GM12878 (cell line): ENCODE data around the gene HIP1. TPM values are rescaled to one million over a fixed set of nuclear protein-coding genes. Genes with fewer than 3 reads are reported as not detected.
A peak's percentile ranks its signal among the peaks of the same experiment; 100 is the strongest.

ENCODE experiments used
- ATAC-seq: fragments of 200-7000 bp; cut with Tn5 transposase; 3 replicates; pipeline ENCODE4 v1.9.1; 2020; ENCODE audit warnings: mild to moderate bottlenecking, moderate library complexity
- BruUV-seq: library from RNA; stranded (reverse); fragments of 400-500 nt; replicated peaks from 2 replicates; lab custom pipeline; 2021; lab: Mats Ljungman, UMichigan
- CTCF ChIA-PET: fragments of 300-600 bp; sonication (Branson Sonifier 250); formaldehyde crosslinking; extraction: SDS; loops from one replicate; lab custom pipeline; 2021; ENCODE audit warnings: inconsistent platforms; lab: Yijun Ruan, JAX
- POLR2A ChIA-PET: fragments of 350-600 bp; formaldehyde crosslinking; extraction: SDS; loops from one replicate; lab custom pipeline; 2021; ENCODE audit warnings: inconsistent platforms; lab: Charles Lee
- RAD21 ChIA-PET: fragments of 300-600 bp; sonication (Branson Sonifier 250); formaldehyde crosslinking; loops from one replicate; lab custom pipeline; 2023; ENCODE audit warnings: antibody characterized with exemption; ENCODE audit not compliant: unreplicated experiment; lab: Charles Lee
- SMC1A ChIA-PET: fragments of 300-600 bp; sonication (Branson Sonifier 250); formaldehyde crosslinking; loops from one replicate; lab custom pipeline; 2023; ENCODE audit not compliant: unreplicated experiment, uncharacterized antibody; lab: Charles Lee
- DNase-seq: peaks from one replicate; pipeline ENCODE4 v3.0.0-alpha.2; 2011; ENCODE audit warnings: low read depth, low spot score
- FAIRE-seq: peaks from 3 replicates; lab custom pipeline; 2011; peaks lifted over from hg19 to GRCh38; lab: Jason Lieb, UNC
- H2AFZ ChIP-seq: 2 replicates; pipeline ENCODE4 v1.6.0; 2011; ENCODE audit warnings: low read depth, low read length, control low read depth; ENCODE audit not compliant: control insufficient read depth
- H3K27ac ChIP-seq: 2 replicates; pipeline ENCODE4 v1.5.1; 2011; ENCODE audit warnings: control low read depth; ENCODE audit not compliant: control insufficient read depth, insufficient read depth
- H3K27me3 ChIP-seq, 2 experiments: replicated peaks in 1 of 2; 2 replicates each; pipeline versions ENCODE4 v1.6.0 to v1.6.1; 2011; ENCODE audit warnings: low read length in 1 of 2; ENCODE audit not compliant: control insufficient read depth in 2 of 2, insufficient read depth in 2 of 2
- H3K36me3 ChIP-seq, 2 experiments: 2 replicates each; pipeline ENCODE4 v1.5.1; 2011; ENCODE audit warnings: low read length in 1 of 2; ENCODE audit not compliant: control insufficient read depth in 2 of 2, insufficient read depth in 2 of 2
- H3K4me1 ChIP-seq: 2 replicates; pipeline ENCODE4 v1.6.1; 2011; ENCODE audit warnings: mild to moderate bottlenecking, low read length, moderate library complexity, mixed read lengths; ENCODE audit not compliant: control insufficient read depth, insufficient read depth
- H3K4me2 ChIP-seq: 2 replicates; pipeline ENCODE4 v1.6.0; 2011; ENCODE audit warnings: control low read depth; ENCODE audit not compliant: control insufficient read depth, insufficient read depth
- H3K4me3 ChIP-seq: fragments of 200-600 bp; sonication (generic); 2 replicates; pipeline ENCODE4 v1.5.1; 2016
- H3K79me2 ChIP-seq: 2 replicates; pipeline ENCODE4 v1.6.0; 2011; ENCODE audit warnings: low read length; ENCODE audit not compliant: control insufficient read depth, insufficient read depth
- H3K9ac ChIP-seq: 2 replicates; pipeline ENCODE4 v1.8.0; 2011; ENCODE audit warnings: low read length, control low read depth, mixed read lengths; ENCODE audit not compliant: control insufficient read depth, insufficient read depth
- H3K9me3 ChIP-seq: replicated peaks from 3 replicates; pipeline ENCODE4 v1.5.1; 2011; ENCODE audit warnings: mild to moderate bottlenecking, low read length; ENCODE audit not compliant: control insufficient read depth, insufficient read depth
- H4K20me1 ChIP-seq: 2 replicates; pipeline ENCODE4 v1.6.0; 2011; ENCODE audit not compliant: control insufficient read depth, insufficient read depth
- E4F1 ChIP-seq: fragments of 450-650 bp; IDR thresholded peaks from 2 replicates; pipeline ENCODE4 v1.6.1; 2018; ENCODE audit warnings: borderline replicate concordance, mild to moderate bottlenecking; ENCODE audit not compliant: partially characterized antibody
- ELK1 ChIP-seq: IDR thresholded peaks from 2 replicates; pipeline ENCODE4 v1.6.1; 2012; ENCODE audit warnings: low read depth, low read length, improper control_type of control experiment
- FOXM1 ChIP-seq: IDR thresholded peaks from 2 replicates; pipeline ENCODE4 v1.6.1; 2012; ENCODE audit warnings: low read depth, mild to moderate bottlenecking, inconsistent platforms, low read length, moderate library complexity
- HDAC2 ChIP-seq: fragments of 200-600 bp; sonication (generic); IDR thresholded peaks from 2 replicates; pipeline ENCODE4 v1.6.1; 2017
- NFYB ChIP-seq: IDR thresholded peaks from 2 replicates; pipeline ENCODE4 v1.6.1; 2011; ENCODE audit warnings: low read depth, mild to moderate bottlenecking, low read length, improper control_type of control experiment, moderate library complexity; ENCODE audit not compliant: insufficient read depth
- NR2F1 ChIP-seq: fragments of 450-650 bp; conservative IDR thresholded peaks from 2 replicates; pipeline ENCODE4 v1.6.1; 2017; ENCODE audit warnings: mild to moderate bottlenecking
- REST ChIP-seq: IDR thresholded peaks from 2 replicates; pipeline ENCODE4 v1.6.1; 2012; ENCODE audit warnings: mild to moderate bottlenecking, low read depth, low read length
- SMARCA5 ChIP-seq: fragments of 450-650 bp; IDR thresholded peaks from 2 replicates; pipeline ENCODE4 v1.6.1; 2017; ENCODE audit warnings: mild to moderate bottlenecking
- TARDBP ChIP-seq: IDR thresholded peaks from 2 replicates; pipeline ENCODE4 v1.6.1; 2016; ENCODE audit warnings: borderline replicate concordance
- USF2 ChIP-seq: IDR thresholded peaks from 2 replicates; pipeline ENCODE4 v1.6.1; 2011; ENCODE audit warnings: low read depth, low read length, improper control_type of control experiment, borderline replicate concordance
- YY1 ChIP-seq: IDR thresholded peaks from 2 replicates; pipeline ENCODE4 v1.6.1; 2011; ENCODE audit warnings: low read depth, mild to moderate bottlenecking, low read length
- ZBED1 ChIP-seq: IDR thresholded peaks from 2 replicates; pipeline ENCODE4 v1.6.1; 2016; ENCODE audit warnings: borderline replicate concordance
- ZNF217 ChIP-seq: fragments of 450-650 bp; IDR thresholded peaks from 2 replicates; pipeline ENCODE4 v1.6.1; 2017; ENCODE audit warnings: antibody characterized with exemption, mild to moderate bottlenecking
- ZNF24 ChIP-seq: fragments of 450-650 bp; IDR thresholded peaks from 2 replicates; pipeline ENCODE4 v1.6.1; 2017; ENCODE audit warnings: antibody characterized with exemption, mild to moderate bottlenecking
- ZNF274 ChIP-seq: IDR thresholded peaks from one replicate; pipeline ENCODE4 v1.8.0; 2011; ENCODE audit not compliant: insufficient read length, insufficient read depth
- WGBS: methylation state at CpG from one replicate; pipeline ENCODE4 v1.1.6; 2016; ENCODE audit warnings: low lambda C conversion rate; ENCODE audit not compliant: insufficient replicate concordance, insufficient coverage; ENCODE audit errors: missing lambda C conversion rate; 5-methylcytosine and 5-hydroxymethylcytosine counted together
- in situ Hi-C: fragments of 300-500 bp; cut with MboI; formaldehyde crosslinking; loops from 9 replicates; pipeline ENCODE4 v1.14.3; 2018; ENCODE audit warnings: mixed read lengths
- intact Hi-C: fragments of 100-400 bp; cut with micrococcal nuclease; formaldehyde crosslinking; loops from one replicate; pipeline ENCODE4 v1.14.2; 2022; ENCODE audit not compliant: unreplicated experiment
- polyA plus RNA-seq, 11 experiments: library from polyadenylated mRNA; depleted of rRNA in 4 of 11; unstranded in 6 of 11; stranded (reverse) in 5 of 11; fragments of >200 nt; fragmentation: Nextera tagmentation in 4 of 11; fragmentation: Illumina TruSeq in 1 of 11; extraction: Ambion mirVana in 4 of 11; extraction: Trizol in 1 of 11; gene quantifications; 1 replicate in 1 of 11; 2 replicates in 10 of 11; pipeline versions ENCODE4 v1.2.1 to v1.2.3, GENCODE V29; 2011 to 2016; ENCODE audit warnings: inconsistent platforms in 2 of 11, missing spikeins in 2 of 11, low read depth in 1 of 11
- total RNA-seq, 4 experiments: library from RNA; depleted of rRNA in 3 of 4; stranded (reverse); fragments of >200 nt in 3 of 4; fragmentation: Illumina TruSeq in 1 of 4; extraction: Trizol in 1 of 4; gene quantifications; 2 replicates each; pipeline versions ENCODE4 v1.2.1 to v1.2.3, GENCODE V29; 2013 to 2021

Gene HIP1
- total and polyA plus RNA-seq, 10 of the 15 experiments (the other 5 are each of a cell fraction or from before 2014, with no cell fraction given): 1.2 to 9.7 (median 3.2) TPM

GRCh38 chr7:75534727-75535307 is 203.9 kb downstream of the HIP1 start:
- H3K27me3 ChIP-seq: no peaks in the 10 kb centered on the region
- no TSS peak for BruUV-seq
- FAIRE-seq (peak; percentile 88), ATAC-seq (peak; percentile 98), DNase-seq (peak; percentile 35)
- H4K20me1 ChIP-seq: no peaks in the 10 kb centered on the region
- H3K79me2 ChIP-seq: no peaks in the 10 kb centered on the region
- intact Hi-C loops (loop anchor here (10.0 kb wide), 1 partner anchor 100 kb away; no protein-coding TSS in a partner anchor), in situ Hi-C loops (no loop called here)
- H3K27ac ChIP-seq: peak overlapping the region; percentile 51
- H3K9ac ChIP-seq: no peak overlapping the region
- no peak overlapping the region for H3K4me3 ChIP-seq
- H3K4me1 ChIP-seq: peaks cover 11% of the 10 kb centered on the region
- no peaks in the 10 kb centered on the region for H3K9me3 ChIP-seq
- SMC1A ChIA-PET: interaction anchor here (0.6 to 1.2 kb wide), 6 partner anchors 10 to 164 kb away, joined by 3 to 5 read pairs (median 3); partner anchors contain the start of gene POM121C
- no peaks in the 10 kb centered on the region for H3K36me3 ChIP-seq
- peak overlapping the region; percentile 81 for H3K4me2 ChIP-seq
- CTCF ChIA-PET: interaction anchor here (2.0 kb wide), 1 partner anchor 228 kb away, joined by 5 read pairs; no protein-coding TSS in a partner anchor
- H2AFZ ChIP-seq: peak overlapping the region; percentile 90
- POLR2A ChIA-PET: interaction anchor here (0.6 kb wide), 1 partner anchor 230 kb away, joined by 4 read pairs; no protein-coding TSS in a partner anchor
- 5% methylated on average over 8 of the region's 8 CpGs for WGBS
- RAD21 ChIA-PET: interaction anchor here (0.9 to 1.3 kb wide), 5 partner anchors 107 to 379 kb away, joined by 3 to 4 read pairs (median 3); partner anchors contain the start of gene POR
- no peak for TF ChIP-seq YY1
- no peak for TF ChIP-seq ZNF217
- peak; percentile 31; the same call in 1 of the 2 replicates for TF ChIP-seq USF2
- 0 out of 2 replicates have a peak, but pooled peaks have one; percentile 26 for TF ChIP-seq ZBED1
- no peak for TF ChIP-seq TARDBP
- no peak for TF ChIP-seq SMARCA5
- no peak for TF ChIP-seq ELK1
- peak; percentile 67; the same call in 1 of the 2 replicates for TF ChIP-seq FOXM1
- no peak for TF ChIP-seq ZNF274
- no peak for TF ChIP-seq REST
- no peak for TF ChIP-seq E4F1
- TF ChIP-seq ZNF24: peak; percentile 92
- no peak for TF ChIP-seq NFYB
- TF ChIP-seq NR2F1: 0 out of 2 replicates have a peak, but pooled peaks have one; percentile 30
- no peak for TF ChIP-seq HDAC2
